ENCODE results near the gene ANLN. TPM values are rescaled to one million over a fixed set of nuclear protein-coding genes. Genes with fewer than 3 reads are reported as not detected.

ANLN gene
- total RNA-seq, 1 experiment from 2014 or later, result 238 TPM

GRCh38 chr7:36395171-36395894 lies 5.7 kb downstream of the ANLN start:
- Histone ChIP-seq H3K4me3 (ENCODE audit: low read depth in 2 of 2, low read length in 2 of 2) (no peak overlapping the region), H3K4me1 (ENCODE audit: control insufficient read depth, insufficient read depth, low read length) (peaks cover 43% of the 10 kb centered on the region), H3K36me3 (ENCODE audit: control insufficient read depth, insufficient read depth, low read length) (peaks cover 49% of the 10 kb centered on the region), H3K27me3 (ENCODE audit: control insufficient read depth, insufficient read depth, low read length) (no peaks in the 10 kb centered on the region), H3K27ac (ENCODE audit: low read length) (peak overlapping the region; percentile 90), H3K9me3 (ENCODE audit: control insufficient read depth, insufficient read depth, low read depth, low read length) (peaks cover 22% of the 10 kb centered on the region; the same call in 1 of the 2 replicates)
- in situ Hi-C loops (cut with HindIII; ENCODE audit: low pct_unique_long_range_greater_than_20kb, low sequenced_read_pairs) (no loop called here), intact Hi-C loops (cut with micrococcal nuclease; ENCODE audit: unreplicated experiment) (no loop called here)
- BruUV-seq (replicated peaks), result no TSS peak
- DNase-seq (ENCODE audit: low read depth, low spot score) (no peak), ATAC-seq (no peak)
- no peak for TF ChIP-seq SIN3A (IDR thresholded peaks at IDR 0.05; ENCODE audit: borderline replicate concordance, insufficient read depth, low read depth, low read length)
- TF ChIP-seq, protein P1, sequence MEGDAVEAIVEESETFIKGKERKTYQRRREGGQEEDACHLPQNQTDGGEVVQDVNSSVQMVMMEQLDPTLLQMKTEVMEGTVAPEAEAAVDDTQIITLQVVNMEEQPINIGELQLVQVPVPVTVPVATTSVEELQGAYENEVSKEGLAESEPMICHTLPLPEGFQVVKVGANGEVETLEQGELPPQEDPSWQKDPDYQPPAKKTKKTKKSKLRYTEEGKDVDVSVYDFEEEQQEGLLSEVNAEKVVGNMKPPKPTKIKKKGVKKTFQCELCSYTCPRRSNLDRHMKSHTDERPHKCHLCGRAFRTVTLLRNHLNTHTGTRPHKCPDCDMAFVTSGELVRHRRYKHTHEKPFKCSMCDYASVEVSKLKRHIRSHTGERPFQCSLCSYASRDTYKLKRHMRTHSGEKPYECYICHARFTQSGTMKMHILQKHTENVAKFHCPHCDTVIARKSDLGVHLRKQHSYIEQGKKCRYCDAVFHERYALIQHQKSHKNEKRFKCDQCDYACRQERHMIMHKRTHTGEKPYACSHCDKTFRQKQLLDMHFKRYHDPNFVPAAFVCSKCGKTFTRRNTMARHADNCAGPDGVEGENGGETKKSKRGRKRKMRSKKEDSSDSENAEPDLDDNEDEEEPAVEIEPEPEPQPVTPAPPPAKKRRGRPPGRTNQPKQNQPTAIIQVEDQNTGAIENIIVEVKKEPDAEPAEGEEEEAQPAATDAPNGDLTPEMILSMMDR (IDR thresholded peaks at IDR 0.05), result no peak
- no peak for TF ChIP-seq REST (IDR thresholded peaks at IDR 0.05; ENCODE audit: insufficient read depth in 1 of 2, low read depth in 2 of 2, low read length in 1 of 2)
- TF ChIP-seq TCF7L2 (IDR thresholded peaks at IDR 0.05; ENCODE audit: low read depth, low read length), result no peak
- TF ChIP-seq POLR2AphosphoS5 (IDR thresholded peaks at IDR 0.05; ENCODE audit: low read depth, low read length), result no peak
- CTCF ChIA-PET, result no interaction called here
- POLR2A ChIA-PET, result no interaction called here

DNA sequence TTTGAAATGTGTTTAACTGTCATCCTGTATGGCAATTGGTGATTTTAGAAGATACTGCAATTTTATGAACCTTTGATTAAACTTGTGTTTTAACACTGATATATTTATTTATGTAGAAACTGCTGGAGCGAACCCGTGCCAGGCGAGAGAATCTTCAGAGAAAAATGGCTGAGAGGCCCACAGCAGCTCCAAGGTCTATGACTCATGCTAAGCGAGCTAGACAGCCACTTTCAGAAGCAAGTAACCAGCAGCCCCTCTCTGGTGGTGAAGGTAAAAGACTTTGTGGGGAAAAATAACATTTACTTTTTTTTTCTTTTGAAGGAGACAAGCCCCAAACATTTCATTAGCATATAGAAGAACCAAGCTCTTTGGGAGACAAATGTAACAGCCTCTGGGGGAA lies 6.5 kb downstream of the ANLN start:
- no peak for ATAC-seq
- TF ChIP-seq, protein P1 (IDR thresholded peaks at IDR 0.05), result no peak
- TF ChIP-seq SIN3A (IDR thresholded peaks at IDR 0.05; ENCODE audit: borderline replicate concordance, insufficient read depth, low read depth, low read length) (no peak), REST (IDR thresholded peaks at IDR 0.05; ENCODE audit: insufficient read depth in 1 of 2, low read depth in 2 of 2, low read length in 1 of 2) (no peak), POLR2AphosphoS5 (IDR thresholded peaks at IDR 0.05; ENCODE audit: low read depth, low read length) (no peak), TCF7L2 (IDR thresholded peaks at IDR 0.05; ENCODE audit: low read depth, low read length) (no peak)
- intact Hi-C loops (cut with micrococcal nuclease; ENCODE audit: unreplicated experiment), result no loop called here
- in situ Hi-C loops (cut with HindIII; ENCODE audit: low pct_unique_long_range_greater_than_20kb, low sequenced_read_pairs), result no loop called here
- ChIA-PET CTCF (no interaction called here), POLR2A (no interaction called here)
- Histone ChIP-seq H3K27me3 (ENCODE audit: control insufficient read depth, insufficient read depth, low read length) (no peaks in the 10 kb centered on the region), H3K4me1 (ENCODE audit: control insufficient read depth, insufficient read depth, low read length) (peaks cover 46% of the 10 kb centered on the region), H3K9me3 (ENCODE audit: control insufficient read depth, insufficient read depth, low read depth, low read length) (peaks cover 22% of the 10 kb centered on the region; the same call in 1 of the 2 replicates), H3K4me3 (ENCODE audit: low read depth in 2 of 2, low read length in 2 of 2) (no peak overlapping the region), H3K27ac (ENCODE audit: low read length) (peak overlapping the region; percentile 90), H3K36me3 (ENCODE audit: control insufficient read depth, insufficient read depth, low read length) (peaks cover 54% of the 10 kb centered on the region)
- no peak for DNase-seq (ENCODE audit: low read depth, low spot score)
- BruUV-seq (replicated peaks), result no TSS peak

Data from Panc1 (cell line).